HEK293T (cell line): Measurements from ENCODE around the gene TRIM28.

Source experiments
- CTCF ChIA-PET: fragments of 350-600 bp; formaldehyde crosslinking; extraction: SDS; loops from one replicate; lab custom pipeline; 2021; ENCODE audit warnings: antibody characterized with exemption, inconsistent platforms; lab: Yijun Ruan, JAX
- POLR2A ChIA-PET: fragments of 350-600 bp; formaldehyde crosslinking; extraction: SDS; loops from one replicate; lab custom pipeline; 2020; ENCODE audit warnings: antibody characterized with exemption, inconsistent platforms; lab: Yijun Ruan, JAX
- DNase-seq: peaks from one replicate; pipeline ENCODE4 v3.0.0; 2012; ENCODE audit warnings: mixed read lengths; ENCODE audit errors: extremely low spot score
- ARNT ChIP-seq: fragments of 450-650 bp; IDR thresholded peaks from 2 replicates; pipeline ENCODE4 v1.6.1; 2017; ENCODE audit warnings: mild to moderate bottlenecking
- BHLHE40 ChIP-seq: fragments of 450-650 bp; IDR thresholded peaks from 2 replicates; pipeline ENCODE4 v1.6.1; 2016; ENCODE audit warnings: mild to moderate bottlenecking, moderate library complexity, borderline replicate concordance
- CTBP1 ChIP-seq: fragments of 450-650 bp; IDR thresholded peaks from 2 replicates; pipeline ENCODE4 v1.6.1; 2016; ENCODE audit warnings: borderline replicate concordance
- ELF4 ChIP-seq: fragments of 450-650 bp; IDR thresholded peaks from 2 replicates; pipeline ENCODE4 v1.6.1; 2017; ENCODE audit warnings: antibody characterized with exemption
- FOXA1 ChIP-seq: fragments of 450-650 bp; IDR thresholded peaks from 2 replicates; pipeline ENCODE4 v1.6.1; 2016; ENCODE audit warnings: mild to moderate bottlenecking
- FOXK2 ChIP-seq: fragments of 450-650 bp; IDR thresholded peaks from 2 replicates; pipeline ENCODE4 v1.6.1; 2016; ENCODE audit warnings: mild to moderate bottlenecking
- FOXM1 ChIP-seq: fragments of 450-650 bp; IDR thresholded peaks from 2 replicates; pipeline ENCODE4 v1.6.1; 2017; ENCODE audit warnings: mild to moderate bottlenecking, borderline replicate concordance
- HDGF ChIP-seq: fragments of 450-650 bp; IDR thresholded peaks from 2 replicates; pipeline ENCODE4 v1.6.1; 2017; ENCODE audit warnings: antibody characterized with exemption, borderline replicate concordance
- L3MBTL2 ChIP-seq: fragments of 450-650 bp; conservative IDR thresholded peaks from 2 replicates; pipeline ENCODE4 v1.6.1; 2016; ENCODE audit warnings: mild to moderate bottlenecking
- LEF1 ChIP-seq: fragments of 450-650 bp; IDR thresholded peaks from 2 replicates; pipeline ENCODE4 v1.6.1; 2017; ENCODE audit warnings: mild to moderate bottlenecking, borderline replicate concordance
- NFRKB ChIP-seq: fragments of 450-650 bp; IDR thresholded peaks from 2 replicates; pipeline ENCODE4 v1.6.1; 2016; ENCODE audit warnings: mild to moderate bottlenecking, moderate library complexity
- SP1 ChIP-seq: fragments of 450-650 bp; IDR thresholded peaks from 2 replicates; pipeline ENCODE4 v1.6.1; 2017
- SUZ12 ChIP-seq: fragments of 450-650 bp; IDR thresholded peaks from 2 replicates; pipeline ENCODE4 v1.6.1; 2016; ENCODE audit warnings: mild to moderate bottlenecking
- TARDBP ChIP-seq: fragments of 450-650 bp; IDR thresholded peaks from 2 replicates; pipeline ENCODE4 v1.6.1; 2016
- ZNF384 ChIP-seq: fragments of 450-650 bp; IDR thresholded peaks from 2 replicates; pipeline ENCODE4 v1.6.1; 2016
- TF ChIP-seq, protein P1 (sequence below): fragments of 450-650 bp; IDR thresholded peaks from 2 replicates; pipeline ENCODE4 v1.6.1; 2016

TRIM28 gene

DNA sequence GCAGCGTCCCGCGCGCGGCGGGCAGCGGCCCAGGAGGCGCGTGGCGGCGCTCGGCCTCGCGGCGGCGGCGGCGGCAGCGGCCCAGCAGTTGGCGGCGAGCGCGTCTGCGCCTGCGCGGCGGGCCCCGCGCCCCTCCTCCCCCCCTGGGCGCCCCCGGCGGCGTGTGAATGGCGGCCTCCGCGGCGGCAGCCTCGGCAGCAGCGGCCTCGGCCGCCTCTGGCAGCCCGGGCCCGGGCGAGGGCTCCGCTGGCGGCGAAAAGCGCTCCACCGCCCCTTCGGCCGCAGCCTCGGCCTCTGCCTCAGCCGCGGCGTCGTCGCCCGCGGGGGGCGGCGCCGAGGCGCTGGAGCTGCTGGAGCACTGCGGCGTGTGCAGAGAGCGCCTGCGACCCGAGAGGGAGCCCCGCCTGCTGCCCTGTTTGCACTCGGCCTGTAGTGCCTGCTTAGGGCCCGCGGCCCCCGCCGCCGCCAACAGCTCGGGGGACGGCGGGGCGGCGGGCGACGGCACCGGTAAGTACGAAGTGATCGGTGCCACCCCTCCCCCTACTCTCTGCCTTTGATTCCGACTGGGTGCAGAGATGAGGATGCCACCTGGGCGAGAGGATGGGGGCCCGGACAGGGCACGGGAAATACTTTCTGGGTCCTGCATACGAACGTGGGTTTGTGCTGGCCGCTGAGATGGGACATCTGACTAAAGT, 874 bp downstream of the TRIM28 start:
- TF ChIP-seq FOXM1 = peak; percentile 54; the same call in 1 of the 2 replicates
- TF ChIP-seq ZNF384 = no peak
- TF ChIP-seq LEF1 = no peak; the same call in 1 of the 2 replicates
- TF ChIP-seq BHLHE40 = no peak
- TF ChIP-seq NFRKB = no peak
- no peak for TF ChIP-seq FOXA1
- no peak for TF ChIP-seq HDGF
- no peak for TF ChIP-seq SUZ12
- TF ChIP-seq TARDBP = no peak
- TF ChIP-seq ARNT = peak; percentile 68
- peak; percentile 83 for DNase-seq
- CTCF ChIA-PET = interaction anchor here (1.3 kb wide), 1 partner anchor 25 kb away, joined by 9 read pairs; the partner anchor contains the start of gene ZBTB45
- POLR2A ChIA-PET = interaction anchor here (1.0 to 3.8 kb wide), 20 partner anchors 9 to 182 kb away, joined by 3 to 96 read pairs (median 5); partner anchors contain the start of genes CHMP2A, MZF1, UBE2M and ZBTB45

GRCh38 chr19:58545286-58546018, 1.6 kb downstream of the TRIM28 start:
- ChIA-PET CTCF (no interaction called here), POLR2A (interaction anchor here (1.0 to 3.8 kb wide), 5 partner anchors 9 to 183 kb away, joined by 3 to 96 read pairs (median 6); partner anchors contain the start of genes CHMP2A, ZBTB45 and ZNF497)
- no peak for DNase-seq
- TF ChIP-seq BHLHE40 (no peak), NFRKB (no peak), ARNT (no peak), TARDBP (no peak), CTBP1 (no peak), SP1 (no peak), FOXK2 (no peak), SUZ12 (no peak), L3MBTL2 (no peak), FOXA1 (no peak), ZNF384 (no peak), LEF1 (no peak), FOXM1 (no peak), ELF4 (no peak), HDGF (no peak)
- TF ChIP-seq, protein P1, sequence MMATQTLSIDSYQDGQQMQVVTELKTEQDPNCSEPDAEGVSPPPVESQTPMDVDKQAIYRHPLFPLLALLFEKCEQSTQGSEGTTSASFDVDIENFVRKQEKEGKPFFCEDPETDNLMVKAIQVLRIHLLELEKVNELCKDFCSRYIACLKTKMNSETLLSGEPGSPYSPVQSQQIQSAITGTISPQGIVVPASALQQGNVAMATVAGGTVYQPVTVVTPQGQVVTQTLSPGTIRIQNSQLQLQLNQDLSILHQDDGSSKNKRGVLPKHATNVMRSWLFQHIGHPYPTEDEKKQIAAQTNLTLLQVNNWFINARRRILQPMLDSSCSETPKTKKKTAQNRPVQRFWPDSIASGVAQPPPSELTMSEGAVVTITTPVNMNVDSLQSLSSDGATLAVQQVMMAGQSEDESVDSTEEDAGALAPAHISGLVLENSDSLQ = no peak

DNA sequence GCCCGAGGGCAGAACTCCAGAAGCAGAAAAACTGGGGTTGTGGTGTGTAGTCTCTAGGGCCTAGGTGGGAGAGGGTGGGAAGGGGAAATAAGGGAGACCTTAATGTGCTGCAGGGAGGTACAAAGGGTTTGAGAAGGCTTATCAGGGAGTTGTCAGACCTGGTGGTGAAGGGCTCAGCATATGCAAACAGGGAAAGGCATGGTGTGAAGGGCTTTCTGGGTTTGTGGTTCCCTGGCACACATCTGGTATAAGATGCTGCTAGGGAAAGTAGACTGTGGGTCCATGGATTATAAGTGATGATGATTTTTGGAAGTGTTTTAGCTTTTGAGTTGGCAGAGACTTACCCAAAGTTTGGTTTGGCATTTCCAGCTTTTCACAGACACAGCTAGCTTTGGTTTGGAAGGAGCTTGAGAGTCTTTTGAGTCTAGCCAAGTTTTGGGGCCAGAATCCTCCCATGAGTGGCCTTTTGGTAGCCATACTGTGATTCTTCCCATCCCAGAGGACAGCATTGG, 2.2 kb downstream of the TRIM28 start:
- CTCF ChIA-PET = no interaction called here
- POLR2A ChIA-PET = interaction anchor here (1.0 to 3.8 kb wide), 5 partner anchors 8 to 25 kb away, joined by 3 to 96 read pairs (median 4); partner anchors contain the start of genes CHMP2A and ZBTB45

GRCh38 chr19:58547323-58548312, 3.8 kb downstream of the TRIM28 start:
- POLR2A ChIA-PET = interaction anchor here (0.8 to 1.4 kb wide), 3 partner anchors 9 to 26 kb away, joined by 4 to 6 read pairs (median 4); no protein-coding TSS in a partner anchor
- CTCF ChIA-PET = no interaction called here
- no peak for DNase-seq
- TF ChIP-seq BHLHE40 (no peak), CTBP1 (no peak), TARDBP (no peak), LEF1 (no peak), FOXA1 (no peak), ELF4 (no peak), ZNF384 (no peak), SP1 (no peak), ARNT (no peak), NFRKB (no peak), L3MBTL2 (no peak), FOXK2 (no peak)
- TF ChIP-seq, protein P1 = no peak

More for the DNA sequence above, 2.2 kb downstream of the TRIM28 start:
- TF ChIP-seq ELF4 (no peak), ARNT (no peak)
- no peak for DNase-seq

- ChIA-PET POLR2A (interaction anchor here (0.8 to 1.2 kb wide), 4 partner anchors 9 to 29 kb away, joined by 3 to 5 read pairs (median 4); partner anchors contain the start of genes UBE2M and ZBTB45), CTCF (no interaction called here)
- DNase-seq = no peak
- TF ChIP-seq SP1 (no peak), SUZ12 (no peak), TARDBP (no peak), FOXM1 (no peak), BHLHE40 (no peak)
Measured at GRCh38 chr19:58548859-58549663, 5.2 kb downstream of the TRIM28 start.
